NT2/D1 (cell line): ENCODE results near the gene MALT1.

Experiments
- SUZ12 ChIP-seq: IDR thresholded peaks from 2 replicates; pipeline ENCODE4 v1.6.1; 2011; ENCODE audit not compliant: insufficient read length, insufficient read depth; ENCODE audit errors: extremely low read depth
- YY1 ChIP-seq: IDR thresholded peaks from 2 replicates; pipeline ENCODE4 v1.6.1; 2011; ENCODE audit not compliant: insufficient read length, insufficient read depth
- ZNF274 ChIP-seq: IDR thresholded peaks from 2 replicates; pipeline ENCODE4 v1.6.1; 2011; ENCODE audit warnings: mild to moderate bottlenecking, low read depth, low read length

DNA sequence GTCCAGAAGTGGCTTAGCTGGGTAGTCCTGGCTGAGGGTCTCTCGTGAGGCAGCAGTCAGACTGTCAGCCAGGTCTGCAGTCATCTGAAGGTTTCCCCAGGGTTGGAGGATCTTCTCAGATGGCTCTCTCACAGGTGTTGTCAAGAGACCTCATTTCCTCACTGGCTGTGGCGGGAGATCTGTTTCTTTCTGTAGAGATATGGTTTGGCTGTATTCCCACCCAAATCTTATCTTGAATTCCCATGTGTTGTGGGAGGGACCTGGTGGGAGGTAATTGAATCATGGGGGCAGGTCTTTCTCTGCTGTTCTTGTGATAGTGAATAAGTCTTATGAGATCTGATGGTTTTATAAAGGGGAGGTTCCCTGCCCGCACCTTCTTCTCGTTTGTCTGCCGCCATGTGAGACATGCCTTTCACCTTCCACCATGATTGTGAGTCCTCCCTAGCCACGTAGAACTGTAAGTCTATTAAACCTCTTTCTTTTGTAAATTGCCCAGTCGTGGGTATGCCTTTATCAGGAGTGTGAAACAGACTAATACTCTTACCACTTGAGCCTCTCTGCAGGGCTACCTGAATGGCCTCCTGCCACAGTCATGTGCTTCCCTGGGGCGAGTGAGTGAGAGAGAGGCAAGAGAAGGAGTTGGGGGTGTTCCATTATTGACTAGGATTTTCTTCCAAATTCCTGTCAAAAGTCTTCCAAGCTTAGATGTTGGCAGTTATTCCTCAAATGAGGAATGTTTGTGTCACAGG, 23.6 kb downstream of the MALT1 start:
- TF ChIP-seq YY1 (no peak), ZNF274 (no peak), SUZ12 (no peak)
